HG03139 (cell line): ENCODE results near the gene TFAM.
"Not testable (repeated sequence)": the region's sequence is repeated elsewhere in the genome, so short reads cannot be mapped to it uniquely, and the experiment has no call there.

Source experiments
- ATAC-seq: cut with Tn5 transposase; IDR thresholded peaks from one replicate; pipeline ENCODE4 v1.9.1; 2021; ENCODE audit not compliant: unreplicated experiment

TFAM gene

GRCh38 chr10:58372607-58373441, 12.4 kb upstream of the TFAM start:
- no peak for ATAC-seq

- no peak for ATAC-seq
Observed at GRCh38 chr10:58373442-58373827, 11.8 kb upstream of the TFAM start.

- ATAC-seq, result no peak
Observed at GRCh38 chr10:58382489-58382995, 2.7 kb upstream of the TFAM start.

- ATAC-seq, result peak; percentile 66
Observed at GRCh38 chr10:58384095-58384494, 1.1 kb upstream of the TFAM start.

- peak; percentile 1 for ATAC-seq
Observed at GRCh38 chr10:58384544-58384998, 639 bp upstream of the TFAM start.

GRCh38 chr10:58385784-58386112, 538 bp downstream of the TFAM start:
- peak; percentile 4 for ATAC-seq

- ATAC-seq, result no peak
Observed at GRCh38 chr10:58389024-58389423, 3.8 kb downstream of the TFAM start.

GRCh38 chr10:58393317-58393716, 8.1 kb downstream of the TFAM start:
- ATAC-seq, result no peak

GRCh38 chr10:58394471-58394870, 9.3 kb downstream of the TFAM start:
- ATAC-seq, result no peak

GRCh38 chr10:58396057-58396456, 10.8 kb downstream of the TFAM start:
- no peak for ATAC-seq

- no peak for ATAC-seq
Observed at GRCh38 chr10:58397830-58398229, 12.6 kb downstream of the TFAM start.

GRCh38 chr10:58399410-58399809, 14.2 kb downstream of the TFAM start:
- no peak for ATAC-seq

GRCh38 chr10:58400609-58401008, 15.4 kb downstream of the TFAM start:
- no peak for ATAC-seq

- no peak for ATAC-seq
Observed at GRCh38 chr10:58404001-58404400, 18.8 kb downstream of the TFAM start.

GRCh38 chr10:58409956-58410610, 24.9 kb downstream of the TFAM start:
- no peak for ATAC-seq

- ATAC-seq, result no peak
Observed at GRCh38 chr10:58412502-58412961, 27.3 kb downstream of the TFAM start.

GRCh38 chr10:58414270-58415041, 29.2 kb downstream of the TFAM start:
- no peak for ATAC-seq

- ATAC-seq, result no peak
Observed at GRCh38 chr10:58415757-58416156, 30.5 kb downstream of the TFAM start.

- ATAC-seq, result not testable (repeated sequence)
Observed at GRCh38 chr10:58417902-58418301, 32.7 kb downstream of the TFAM start.

GRCh38 chr10:58424176-58424575, 39.0 kb downstream of the TFAM start:
- ATAC-seq, result no peak

GRCh38 chr10:58428436-58428835, 43.2 kb downstream of the TFAM start:
- ATAC-seq, result not testable (repeated sequence)
